Measurements from ENCODE around the gene AKAP10. TPM values are rescaled to one million over a fixed set of nuclear protein-coding genes. Genes with fewer than 3 reads are reported as not detected.

Gene AKAP10
- total and polyA plus RNA-seq, 10 of the 15 experiments (the other 5 are each of a cell fraction or from before 2014, with no cell fraction given): 4.3 to 23.7 (median 14.7) TPM

- no peak for TF ChIP-seq BCLAF1 (IDR thresholded peaks at IDR 0.05)
- TF ChIP-seq ZNF622 (IDR thresholded peaks at IDR 0.05): no peak
- TF ChIP-seq, protein P1, sequence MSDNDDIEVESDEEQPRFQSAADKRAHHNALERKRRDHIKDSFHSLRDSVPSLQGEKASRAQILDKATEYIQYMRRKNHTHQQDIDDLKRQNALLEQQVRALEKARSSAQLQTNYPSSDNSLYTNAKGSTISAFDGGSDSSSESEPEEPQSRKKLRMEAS (IDR thresholded peaks at IDR 0.05; ENCODE audit: low read depth, low read length): peak; percentile 97
- TF ChIP-seq RELA (IDR thresholded peaks at IDR 0.05; ENCODE audit: borderline replicate concordance, partially characterized antibody): no peak
- no peak for TF ChIP-seq ASH2L (IDR thresholded peaks at IDR 0.05; ENCODE audit: borderline replicate concordance, low read depth)
- TF ChIP-seq, protein P2, sequence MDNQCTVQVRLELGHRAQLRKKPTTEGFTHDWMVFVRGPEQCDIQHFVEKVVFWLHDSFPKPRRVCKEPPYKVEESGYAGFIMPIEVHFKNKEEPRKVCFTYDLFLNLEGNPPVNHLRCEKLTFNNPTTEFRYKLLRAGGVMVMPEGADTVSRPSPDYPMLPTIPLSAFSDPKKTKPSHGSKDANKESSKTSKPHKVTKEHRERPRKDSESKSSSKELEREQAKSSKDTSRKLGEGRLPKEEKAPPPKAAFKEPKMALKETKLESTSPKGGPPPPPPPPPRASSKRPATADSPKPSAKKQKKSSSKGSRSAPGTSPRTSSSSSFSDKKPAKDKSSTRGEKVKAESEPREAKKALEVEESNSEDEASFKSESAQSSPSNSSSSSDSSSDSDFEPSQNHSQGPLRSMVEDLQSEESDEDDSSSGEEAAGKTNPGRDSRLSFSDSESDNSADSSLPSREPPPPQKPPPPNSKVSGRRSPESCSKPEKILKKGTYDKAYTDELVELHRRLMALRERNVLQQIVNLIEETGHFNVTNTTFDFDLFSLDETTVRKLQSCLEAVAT (IDR thresholded peaks at IDR 0.05): no peak
- no peak for TF ChIP-seq CUX1 (IDR thresholded peaks at IDR 0.05; ENCODE audit: insufficient replicate concordance, low read depth, low read length)
- no peak for TF ChIP-seq FOS (IDR thresholded peaks at IDR 0.05; ENCODE audit: borderline replicate concordance, extremely low read depth, insufficient read length)
- TF ChIP-seq, protein P3, sequence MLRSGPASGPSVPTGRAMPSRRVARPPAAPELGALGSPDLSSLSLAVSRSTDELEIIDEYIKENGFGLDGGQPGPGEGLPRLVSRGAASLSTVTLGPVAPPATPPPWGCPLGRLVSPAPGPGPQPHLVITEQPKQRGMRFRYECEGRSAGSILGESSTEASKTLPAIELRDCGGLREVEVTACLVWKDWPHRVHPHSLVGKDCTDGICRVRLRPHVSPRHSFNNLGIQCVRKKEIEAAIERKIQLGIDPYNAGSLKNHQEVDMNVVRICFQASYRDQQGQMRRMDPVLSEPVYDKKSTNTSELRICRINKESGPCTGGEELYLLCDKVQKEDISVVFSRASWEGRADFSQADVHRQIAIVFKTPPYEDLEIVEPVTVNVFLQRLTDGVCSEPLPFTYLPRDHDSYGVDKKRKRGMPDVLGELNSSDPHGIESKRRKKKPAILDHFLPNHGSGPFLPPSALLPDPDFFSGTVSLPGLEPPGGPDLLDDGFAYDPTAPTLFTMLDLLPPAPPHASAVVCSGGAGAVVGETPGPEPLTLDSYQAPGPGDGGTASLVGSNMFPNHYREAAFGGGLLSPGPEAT (IDR thresholded peaks at IDR 0.05; ENCODE audit: low read depth): peak; percentile 70
- TF ChIP-seq NFIC (IDR thresholded peaks at IDR 0.05; ENCODE audit: low read depth, low read length): peak; percentile 24; the same call in 1 of the 2 replicates
- peak; percentile 52; the same call in 1 of the 2 replicates for TF ChIP-seq DPF2 (IDR thresholded peaks at IDR 0.05)
- peak; percentile 49; the same call in 1 of the 2 replicates for TF ChIP-seq PML (IDR thresholded peaks at IDR 0.05; ENCODE audit: low read length)
- TF ChIP-seq SUZ12 (IDR thresholded peaks at IDR 0.05; ENCODE audit: unreplicated experiment): no peak
- 0 out of 2 replicates have a peak, but pooled peaks have one; percentile 50 for TF ChIP-seq GATAD2B (conservative IDR thresholded peaks at IDR 0.05; ENCODE audit: low read depth)
- TF ChIP-seq, protein P4, sequence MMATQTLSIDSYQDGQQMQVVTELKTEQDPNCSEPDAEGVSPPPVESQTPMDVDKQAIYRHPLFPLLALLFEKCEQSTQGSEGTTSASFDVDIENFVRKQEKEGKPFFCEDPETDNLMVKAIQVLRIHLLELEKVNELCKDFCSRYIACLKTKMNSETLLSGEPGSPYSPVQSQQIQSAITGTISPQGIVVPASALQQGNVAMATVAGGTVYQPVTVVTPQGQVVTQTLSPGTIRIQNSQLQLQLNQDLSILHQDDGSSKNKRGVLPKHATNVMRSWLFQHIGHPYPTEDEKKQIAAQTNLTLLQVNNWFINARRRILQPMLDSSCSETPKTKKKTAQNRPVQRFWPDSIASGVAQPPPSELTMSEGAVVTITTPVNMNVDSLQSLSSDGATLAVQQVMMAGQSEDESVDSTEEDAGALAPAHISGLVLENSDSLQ (IDR thresholded peaks at IDR 0.05): no peak
Observed at GRCh38 chr17:19977293-19978208, at the start of gene AKAP10 (continued).
